ENCODE measurements around the gene SH3D21. TPM values are rescaled to one million over a fixed set of nuclear protein-coding genes. Genes with fewer than 3 reads are reported as not detected.

Gene SH3D21
- total RNA-seq, 1 experiment from 2014 or later, result 18.3 TPM

DNA sequence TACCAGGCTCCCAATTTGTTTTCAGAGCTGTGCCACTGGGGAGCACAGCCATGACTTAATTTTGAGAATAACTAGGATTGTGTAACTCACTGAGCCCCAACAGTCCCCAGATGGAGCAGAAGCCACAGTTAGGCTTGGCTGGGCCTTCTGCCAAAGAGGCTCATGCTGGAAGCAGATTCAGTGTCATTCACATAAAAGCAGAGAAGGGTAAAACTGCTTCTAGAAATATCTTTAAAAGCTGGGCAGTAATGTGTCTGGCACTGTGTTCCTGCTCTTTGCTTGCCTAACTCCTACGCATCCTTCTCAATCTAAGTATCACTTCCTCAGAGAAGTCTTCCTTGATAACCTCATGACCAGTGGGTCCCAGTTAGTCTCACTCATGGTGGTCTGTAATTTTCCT is 59.2 kb downstream of the SH3D21 start:
- Histone ChIP-seq H3K56ac (ENCODE audit: insufficient read length, low read depth, low read length) (no peak overlapping the region), H2AFZ (ENCODE audit: low read length) (no peak overlapping the region), H3K27me3 (ENCODE audit: insufficient read depth, low read length) (no peaks in the 10 kb centered on the region), H3K4me2 (ENCODE audit: insufficient read depth, insufficient read length, low read length) (no peak overlapping the region), H2AK5ac (ENCODE audit: insufficient read length, low read length) (no peak overlapping the region), H4K91ac (ENCODE audit: insufficient read length, low read depth, low read length) (no peak overlapping the region), H3K4ac (ENCODE audit: low read depth, low read length) (no peak overlapping the region), H3K23ac (ENCODE audit: insufficient read length, low read depth, low read length) (no peak overlapping the region), H2BK12ac (ENCODE audit: insufficient read length, low read depth, low read length) (no peak overlapping the region), H4K5ac (ENCODE audit: insufficient read length, low read depth, low read length) (no peak overlapping the region), H4K8ac (replicated peaks; ENCODE audit: insufficient read length, low read depth, low read length) (no peak overlapping the region), H3K23me2 (ENCODE audit: insufficient read length, low read depth, low read length, poor library complexity, severe bottlenecking) (no peaks in the 10 kb centered on the region), H2BK20ac (ENCODE audit: low read depth, low read length, poor library complexity, severe bottlenecking) (no peak overlapping the region), H2BK15ac (ENCODE audit: low read depth, low read length) (no peak overlapping the region), H3K27ac (ENCODE audit: insufficient read length, low read depth, low read length) (no peak overlapping the region), H3K9me3 (ENCODE audit: control insufficient read depth, low read depth, low read length) (no peaks in the 10 kb centered on the region), H3K9ac (ENCODE audit: extremely low read depth, insufficient read length, low read length) (no peak overlapping the region), H3T11ph (ENCODE audit: low read length) (no peak overlapping the region), H3K79me1 (ENCODE audit: insufficient read depth, low read depth, low read length, poor library complexity, severe bottlenecking) (peaks cover 2% of the 10 kb centered on the region), H3K79me2 (ENCODE audit: insufficient read depth, low read length) (peaks cover 1% of the 10 kb centered on the region; the same call in 1 of the 2 replicates), H3K14ac (ENCODE audit: insufficient read depth, low read length) (no peak overlapping the region), H2BK120ac (ENCODE audit: low read depth, low read length, poor library complexity, severe bottlenecking) (no peak overlapping the region), H2BK5ac (ENCODE audit: insufficient read length, low read length) (no peak overlapping the region), H4K20me1 (ENCODE audit: control insufficient read depth, insufficient read depth, insufficient read length) (no peaks in the 10 kb centered on the region), H3K18ac (ENCODE audit: insufficient read length, low read depth, low read length) (no peak overlapping the region), H3K4me1 (ENCODE audit: insufficient read depth, low read length) (peaks cover 3% of the 10 kb centered on the region; the same call in 1 of the 2 replicates)
- peaks cover 22 to 23% of the 10 kb centered on the region in 2 experiments for H3K4me1 Mint-ChIP-seq
- H3K9me3 Mint-ChIP-seq, result no peaks in the 10 kb centered on the region
- peak overlapping the region in 2 of 3 experiments; percentile 44 to 65; a peak in 2 of 7 replicates for H3K27ac Mint-ChIP-seq
- TF ChIP-seq, protein P1, sequence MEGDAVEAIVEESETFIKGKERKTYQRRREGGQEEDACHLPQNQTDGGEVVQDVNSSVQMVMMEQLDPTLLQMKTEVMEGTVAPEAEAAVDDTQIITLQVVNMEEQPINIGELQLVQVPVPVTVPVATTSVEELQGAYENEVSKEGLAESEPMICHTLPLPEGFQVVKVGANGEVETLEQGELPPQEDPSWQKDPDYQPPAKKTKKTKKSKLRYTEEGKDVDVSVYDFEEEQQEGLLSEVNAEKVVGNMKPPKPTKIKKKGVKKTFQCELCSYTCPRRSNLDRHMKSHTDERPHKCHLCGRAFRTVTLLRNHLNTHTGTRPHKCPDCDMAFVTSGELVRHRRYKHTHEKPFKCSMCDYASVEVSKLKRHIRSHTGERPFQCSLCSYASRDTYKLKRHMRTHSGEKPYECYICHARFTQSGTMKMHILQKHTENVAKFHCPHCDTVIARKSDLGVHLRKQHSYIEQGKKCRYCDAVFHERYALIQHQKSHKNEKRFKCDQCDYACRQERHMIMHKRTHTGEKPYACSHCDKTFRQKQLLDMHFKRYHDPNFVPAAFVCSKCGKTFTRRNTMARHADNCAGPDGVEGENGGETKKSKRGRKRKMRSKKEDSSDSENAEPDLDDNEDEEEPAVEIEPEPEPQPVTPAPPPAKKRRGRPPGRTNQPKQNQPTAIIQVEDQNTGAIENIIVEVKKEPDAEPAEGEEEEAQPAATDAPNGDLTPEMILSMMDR (conservative IDR thresholded peaks at IDR 0.05), result no peak
- H3K4me3 Mint-ChIP-seq, result no peak overlapping the region
- no peaks in the 10 kb centered on the region for H3K27me3 Mint-ChIP-seq (ENCODE audit: low read depth)
- no CpG with 5 or more reads among the region's 1 CpG for WGBS (ENCODE audit: extremely low coverage, insufficient read length, low lambda C conversion rate)
- no peak for DNase-seq
- H3K36me3 Mint-ChIP-seq (ENCODE audit: insufficient read depth in 1 of 3, low read depth in 3 of 3), result peaks cover 0 to 20% (median 5%) of the 10 kb centered on the region in 3 experiments

Data from H9 (cell line).